NCI-H2227 (cell line): ENCODE data around the gene PIP5KL1.

Source experiments
- DNase-seq: peaks from one replicate; lab custom pipeline; 2025; ENCODE audit not compliant: unreplicated experiment; lab: John Stamatoyannopoulos, UW

PIP5KL1 gene

DNA sequence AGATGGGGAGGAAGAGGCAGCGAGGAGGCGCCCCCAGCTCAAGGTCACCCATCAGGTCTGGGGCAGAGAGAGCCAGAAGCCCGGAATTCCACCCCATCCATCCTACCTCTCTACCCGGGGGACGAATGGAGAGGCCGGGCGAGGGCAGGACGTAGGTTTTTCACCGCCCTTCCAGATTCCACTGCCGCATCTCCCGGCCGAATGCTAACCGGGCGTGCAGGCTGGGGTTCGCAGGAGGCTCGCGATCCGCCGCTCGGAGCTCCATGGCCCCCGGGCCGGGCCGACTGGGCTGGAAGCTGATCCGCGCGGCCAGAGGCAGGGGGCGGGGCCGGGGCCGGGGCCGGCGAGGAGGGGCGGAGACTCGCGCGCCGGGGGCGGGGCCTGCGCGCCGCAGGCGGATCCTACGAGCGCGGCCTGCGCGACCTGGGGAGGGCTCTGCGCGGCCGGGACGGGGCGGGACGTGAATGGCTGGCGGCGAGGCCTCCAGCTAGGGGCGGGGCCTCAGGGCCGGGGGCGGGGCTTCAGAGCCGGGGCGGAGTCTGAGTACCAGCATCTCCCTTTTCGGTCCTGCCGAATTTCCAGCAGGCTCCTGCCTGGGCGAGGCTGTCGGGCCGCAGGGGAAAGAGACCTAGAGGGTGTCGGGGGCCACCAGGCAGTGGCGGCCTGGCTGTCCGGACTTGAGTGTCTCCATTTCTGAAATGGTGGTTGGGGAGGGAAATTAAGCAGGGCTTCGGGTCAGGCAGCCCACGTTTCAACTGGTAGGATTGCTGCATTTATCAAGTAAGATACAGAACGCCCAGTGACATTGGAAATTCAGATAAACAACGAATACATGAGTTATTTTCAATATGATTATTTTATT is 13.6 kb downstream of the PIP5KL1 start, which contains the start of gene ST6GALNAC4:
ST6GALNAC4 (minus strand) TSS at position 322 of the 862 bp plus-strand sequence. CDS start 622 bp downstream, outside the sequence.
- DNase-seq, result peak; percentile 87

DNA sequence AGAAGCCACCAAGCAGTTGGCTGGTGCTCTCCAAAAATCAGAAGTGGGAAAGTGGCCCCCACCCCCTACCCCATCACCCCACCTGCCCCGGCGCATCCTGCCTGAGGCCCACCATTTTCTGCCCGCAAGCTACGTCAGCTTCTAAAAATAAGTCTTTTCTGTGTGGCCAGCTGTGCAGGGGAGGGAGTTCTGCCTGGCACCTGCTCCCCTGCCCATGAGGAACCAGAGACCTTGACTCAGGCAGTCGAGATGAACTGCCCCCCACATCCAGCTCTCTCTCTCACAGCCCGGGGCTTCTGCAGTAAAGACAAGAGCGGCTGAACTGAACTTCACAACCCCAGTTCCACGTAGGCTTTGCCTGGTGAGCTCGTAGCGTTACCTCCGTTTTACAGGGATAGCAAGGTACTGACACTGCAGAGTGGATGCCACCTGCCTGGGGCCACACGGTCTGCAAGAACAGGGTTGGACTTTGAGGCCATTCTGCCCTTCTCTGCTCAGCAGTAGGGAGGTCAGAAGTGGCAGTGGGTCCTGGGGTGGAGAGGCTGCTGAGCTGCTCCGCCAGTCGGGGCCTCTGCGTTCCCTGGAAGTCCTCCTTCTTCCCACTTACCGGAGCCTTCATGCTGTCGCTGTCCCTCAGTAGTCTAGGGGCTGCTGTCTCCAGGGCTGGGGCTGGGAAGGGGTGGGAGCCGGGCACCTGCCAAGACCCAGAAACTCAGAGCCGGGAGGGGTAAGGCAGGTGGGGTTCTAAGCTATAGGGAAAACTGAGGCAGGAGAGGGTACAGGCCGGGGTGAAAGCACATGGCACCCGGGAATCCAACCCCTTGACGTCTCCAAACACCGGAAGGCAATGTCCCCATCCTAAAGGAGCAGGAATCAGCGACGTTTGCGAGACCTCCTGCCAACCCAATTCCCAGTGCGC is 14.5 kb downstream of the PIP5KL1 start:
- DNase-seq, result no peak

DNA sequence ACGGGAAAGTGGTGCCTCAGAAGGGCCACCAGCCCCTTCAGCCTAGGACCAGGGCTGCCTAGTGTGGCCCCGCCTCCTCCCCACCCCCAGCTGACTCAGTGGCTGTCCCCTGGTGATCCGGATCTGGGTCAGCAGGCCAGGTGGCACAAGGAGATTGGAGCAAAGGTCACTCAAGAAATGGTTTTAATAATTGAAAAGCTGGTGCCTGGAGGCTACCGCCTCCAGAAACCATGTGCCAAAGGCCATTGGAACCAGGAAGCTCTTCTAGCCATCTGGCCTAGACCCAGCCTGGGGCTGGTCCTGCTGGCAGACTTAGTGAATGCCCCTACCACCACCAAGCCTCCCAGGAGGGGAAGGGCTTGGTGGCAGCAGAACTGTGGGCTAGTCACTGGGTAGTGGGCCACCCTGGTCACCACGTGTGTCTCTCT is 15.2 kb downstream of the PIP5KL1 start:
- no peak for DNase-seq

DNA sequence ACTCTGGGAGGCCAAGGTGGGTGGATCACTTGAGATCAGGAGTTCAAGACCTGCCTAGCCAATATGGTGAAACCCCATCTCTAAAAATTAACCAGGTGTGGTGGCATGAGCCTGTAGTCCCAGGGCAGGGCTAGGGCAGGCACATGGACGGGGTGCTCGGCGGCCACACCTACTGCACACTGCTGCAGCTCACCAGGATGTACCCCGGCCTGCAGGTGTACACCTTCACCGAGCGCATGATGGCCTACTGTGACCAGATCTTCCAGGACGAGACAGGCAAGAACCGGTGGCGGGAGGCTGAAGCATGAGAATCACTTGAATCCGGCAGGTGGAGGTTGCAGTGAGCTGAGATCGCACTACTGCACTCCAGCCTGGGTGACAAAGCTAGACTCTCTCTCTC is 16.9 kb downstream of the PIP5KL1 start:
- DNase-seq, result no peak

DNA sequence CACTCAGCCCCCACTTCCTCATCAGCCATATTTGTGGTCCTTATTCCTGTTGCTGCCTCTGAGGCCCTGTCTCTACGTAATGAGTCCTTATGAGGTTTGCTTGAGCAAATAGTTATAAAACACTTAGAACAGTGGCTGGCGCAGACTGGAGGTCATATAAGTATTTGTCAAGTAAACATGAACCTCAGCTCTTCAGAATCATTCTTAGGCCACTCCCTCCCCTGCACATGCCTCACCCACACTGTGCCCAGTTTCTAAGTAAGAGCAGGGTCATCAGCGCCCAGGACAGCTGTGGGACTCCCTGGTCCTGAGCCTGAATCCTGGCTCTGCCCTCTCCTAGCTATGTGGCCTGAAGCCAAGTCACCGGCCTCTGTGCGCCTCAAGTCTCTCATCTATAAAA is 17.7 kb downstream of the PIP5KL1 start:
- DNase-seq, result no peak

DNA sequence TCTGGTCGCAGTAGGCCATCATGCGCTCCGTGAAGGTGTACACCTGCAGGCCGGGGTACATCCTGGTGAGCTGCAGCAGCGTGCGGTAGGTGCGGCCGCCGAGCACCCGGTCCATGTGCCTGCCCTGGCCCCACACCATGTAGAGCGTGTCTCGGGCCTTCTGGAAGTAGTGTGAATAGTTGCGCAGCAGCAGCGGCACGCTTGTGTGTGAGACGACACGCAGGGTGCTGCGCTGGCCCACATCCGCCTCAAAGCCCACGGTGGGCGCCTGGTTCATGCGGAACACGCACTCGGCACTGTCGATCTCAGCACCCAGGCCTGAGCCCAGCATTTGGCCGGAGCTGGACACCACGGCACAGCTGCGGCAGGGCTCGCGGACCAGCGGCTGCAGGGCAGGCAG is 18.3 kb downstream of the PIP5KL1 start:
- no peak for DNase-seq

DNA sequence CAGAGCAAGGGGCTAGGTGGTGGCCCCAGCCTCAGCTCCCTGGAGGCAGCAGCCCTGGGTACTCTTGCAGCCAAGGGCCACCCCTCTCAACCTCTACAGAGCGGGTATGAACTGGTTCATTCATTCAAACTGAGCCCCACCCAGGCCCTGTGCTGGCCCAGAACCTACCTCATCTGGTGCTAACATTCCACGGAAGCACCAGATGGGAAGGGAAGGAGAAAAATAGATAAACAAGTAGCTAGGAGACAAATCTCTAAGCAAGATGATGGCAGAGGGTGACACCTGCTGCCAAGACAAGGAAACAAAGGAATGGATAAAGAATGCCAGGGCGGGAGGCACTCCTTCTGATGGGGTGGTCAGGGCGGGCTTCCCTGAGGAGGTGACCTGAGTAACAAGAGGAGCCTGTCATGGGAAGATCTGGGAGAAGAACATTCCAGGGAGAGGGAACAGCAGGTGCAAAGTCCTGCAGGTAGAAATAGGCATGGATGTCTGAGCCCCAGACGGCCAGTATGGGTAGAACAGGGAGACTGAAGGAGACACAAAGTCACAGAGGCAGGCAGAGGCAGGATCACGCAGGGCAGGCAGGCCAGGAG is 19.9 kb downstream of the PIP5KL1 start:
- DNase-seq, result no peak

DNA sequence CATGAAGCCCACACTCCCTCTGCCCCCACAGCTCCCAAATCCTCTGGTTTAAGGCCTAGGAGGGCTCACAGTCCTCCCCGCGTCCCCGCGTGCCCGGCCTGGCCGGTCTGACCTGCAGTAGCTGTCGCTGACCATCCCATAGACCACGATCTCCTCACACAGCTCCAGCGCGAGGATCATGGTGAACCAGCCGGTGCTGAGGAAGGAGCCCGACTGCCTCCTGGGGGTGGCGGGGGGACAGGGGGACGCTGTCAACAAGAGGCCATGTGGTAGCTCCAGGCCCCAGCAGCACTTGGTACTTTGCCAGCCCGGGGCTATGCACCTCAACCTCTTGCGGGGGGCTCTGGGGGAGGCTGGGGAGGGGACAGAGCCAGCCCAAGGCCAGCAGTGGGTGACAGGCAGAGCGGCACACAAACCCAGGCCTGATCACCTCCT is 20.7 kb downstream of the PIP5KL1 start:
- no peak for DNase-seq

DNA sequence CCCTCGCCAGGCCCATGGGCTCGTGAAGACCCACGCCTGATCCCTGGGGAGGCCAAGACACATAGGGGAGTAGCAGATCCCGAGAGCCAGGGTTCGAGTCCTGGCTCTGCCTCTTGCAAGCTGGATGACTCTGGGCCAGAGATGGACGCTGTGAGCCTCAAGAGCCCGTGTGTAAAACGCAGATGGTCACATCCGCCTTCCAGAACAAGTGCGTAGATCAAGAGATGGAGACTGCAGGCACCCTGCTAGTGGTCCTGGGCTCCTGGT is 22.0 kb downstream of the PIP5KL1 start:
- no peak for DNase-seq

DNA sequence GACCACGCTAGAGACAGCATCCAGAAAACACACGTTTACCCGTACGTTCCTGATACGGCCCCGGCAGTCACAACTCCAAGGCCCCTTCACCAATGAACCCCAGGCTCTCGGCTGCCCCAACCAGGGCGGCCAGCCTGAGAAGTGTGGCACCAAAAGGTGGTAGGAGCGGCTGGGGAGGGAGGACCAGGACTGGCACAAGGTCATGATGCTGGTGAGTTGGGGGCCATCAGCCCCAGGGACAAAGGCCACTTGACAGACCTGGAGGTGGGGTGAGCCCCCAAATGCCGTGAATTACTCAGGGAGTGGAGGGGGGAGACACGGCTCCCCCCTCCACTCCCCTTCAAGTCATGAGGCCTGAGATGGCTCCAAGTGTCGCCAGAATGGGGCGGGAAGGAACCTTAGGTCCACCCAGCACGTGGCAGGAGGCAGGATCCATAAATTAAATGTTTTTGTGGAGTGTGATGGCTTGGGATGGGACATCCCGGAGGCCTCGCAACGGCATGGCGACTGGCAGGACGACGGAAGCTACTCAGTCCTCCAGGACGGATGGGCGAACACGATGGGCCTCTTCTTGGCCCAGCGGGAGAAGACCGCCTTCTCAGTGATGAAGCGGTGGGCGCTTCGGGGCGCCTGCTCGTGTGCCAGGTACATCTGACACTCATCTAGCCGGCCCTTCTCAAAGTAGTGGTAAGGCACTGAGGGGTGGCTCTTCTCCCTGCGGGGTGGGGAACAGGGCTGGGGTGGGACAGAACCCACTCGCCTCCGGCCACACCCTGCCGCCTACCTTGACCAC is 22.5 kb downstream of the PIP5KL1 start:
- no peak for DNase-seq

DNA sequence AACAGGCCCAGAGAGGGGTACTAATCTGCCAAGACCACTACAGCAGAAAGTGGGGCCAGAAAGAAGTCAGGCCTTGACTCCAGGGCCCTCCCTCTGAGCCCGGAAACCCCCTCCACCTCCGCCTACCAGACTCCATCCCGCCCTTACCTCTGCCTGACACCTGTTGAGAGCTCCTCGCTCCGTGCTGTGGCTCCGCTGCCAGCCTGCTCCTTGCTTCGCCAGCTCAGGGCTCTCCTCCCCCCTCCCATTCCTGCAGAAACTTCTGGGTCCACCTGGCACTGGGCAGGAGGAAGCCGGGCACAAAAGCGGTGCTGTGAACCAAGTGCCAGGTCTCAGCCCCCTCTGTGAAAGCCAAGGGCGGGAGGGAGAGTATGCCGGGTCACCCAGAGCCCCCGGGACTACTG is 24.8 kb downstream of the PIP5KL1 start:
- no peak for DNase-seq

DNA sequence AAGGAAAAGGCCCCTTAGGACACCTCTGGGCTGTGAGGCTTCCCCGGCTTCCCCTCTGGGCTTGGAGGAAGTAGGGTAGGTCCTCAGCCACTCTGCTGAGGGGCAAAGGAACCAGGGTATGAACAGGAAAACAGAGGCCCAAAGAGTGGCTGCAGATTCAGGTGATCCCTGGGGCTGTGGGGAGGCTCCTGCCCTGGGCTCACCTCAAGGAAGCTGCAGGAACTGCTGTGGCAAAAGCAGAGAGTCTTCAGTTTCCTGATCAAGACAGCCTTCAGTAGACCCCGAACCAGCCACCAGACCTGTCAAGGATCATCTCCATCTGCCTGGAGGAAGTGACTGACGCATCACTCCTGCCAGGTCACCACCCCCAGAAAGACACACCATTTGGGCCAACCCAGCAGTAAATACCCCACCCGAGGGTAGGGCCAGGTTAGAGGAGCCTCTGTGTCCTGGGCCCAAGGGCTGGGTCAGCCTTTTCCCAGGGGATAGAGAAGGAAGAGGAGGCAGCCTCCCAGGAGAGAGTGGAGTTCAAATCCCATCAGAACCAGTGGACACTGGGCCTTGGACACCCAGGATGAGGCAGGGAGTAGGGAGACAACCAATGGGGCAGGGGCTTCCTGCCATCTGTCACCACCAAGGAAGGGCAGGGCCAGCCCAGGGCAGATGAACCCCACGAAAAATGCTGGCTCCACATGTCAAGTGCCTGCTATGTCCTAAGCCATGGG is 25.4 kb downstream of the PIP5KL1 start:
- DNase-seq, result no peak

DNA sequence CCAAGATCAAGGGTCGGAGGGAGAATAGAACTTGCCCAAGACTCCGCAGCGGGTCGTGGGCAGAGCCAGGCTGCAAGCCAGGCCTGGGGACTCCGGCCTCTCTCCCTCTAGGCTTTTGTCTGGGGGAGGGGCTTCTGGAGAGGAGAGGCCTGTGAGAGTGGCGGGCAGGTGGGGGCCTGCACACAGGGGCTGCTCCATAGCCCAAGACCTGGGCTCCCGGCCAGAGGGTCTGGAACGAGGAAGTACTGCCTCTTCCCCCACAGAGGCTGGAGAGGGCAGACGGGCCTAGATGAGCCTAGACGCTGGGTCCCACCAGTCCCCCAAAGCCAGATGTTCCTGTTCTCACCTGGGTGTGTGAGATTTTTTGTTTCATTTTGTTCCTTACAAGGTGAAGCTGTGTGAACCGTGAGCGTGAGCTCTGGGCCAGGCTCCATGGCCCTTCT is 26.0 kb downstream of the PIP5KL1 start:
- no peak for DNase-seq

DNA sequence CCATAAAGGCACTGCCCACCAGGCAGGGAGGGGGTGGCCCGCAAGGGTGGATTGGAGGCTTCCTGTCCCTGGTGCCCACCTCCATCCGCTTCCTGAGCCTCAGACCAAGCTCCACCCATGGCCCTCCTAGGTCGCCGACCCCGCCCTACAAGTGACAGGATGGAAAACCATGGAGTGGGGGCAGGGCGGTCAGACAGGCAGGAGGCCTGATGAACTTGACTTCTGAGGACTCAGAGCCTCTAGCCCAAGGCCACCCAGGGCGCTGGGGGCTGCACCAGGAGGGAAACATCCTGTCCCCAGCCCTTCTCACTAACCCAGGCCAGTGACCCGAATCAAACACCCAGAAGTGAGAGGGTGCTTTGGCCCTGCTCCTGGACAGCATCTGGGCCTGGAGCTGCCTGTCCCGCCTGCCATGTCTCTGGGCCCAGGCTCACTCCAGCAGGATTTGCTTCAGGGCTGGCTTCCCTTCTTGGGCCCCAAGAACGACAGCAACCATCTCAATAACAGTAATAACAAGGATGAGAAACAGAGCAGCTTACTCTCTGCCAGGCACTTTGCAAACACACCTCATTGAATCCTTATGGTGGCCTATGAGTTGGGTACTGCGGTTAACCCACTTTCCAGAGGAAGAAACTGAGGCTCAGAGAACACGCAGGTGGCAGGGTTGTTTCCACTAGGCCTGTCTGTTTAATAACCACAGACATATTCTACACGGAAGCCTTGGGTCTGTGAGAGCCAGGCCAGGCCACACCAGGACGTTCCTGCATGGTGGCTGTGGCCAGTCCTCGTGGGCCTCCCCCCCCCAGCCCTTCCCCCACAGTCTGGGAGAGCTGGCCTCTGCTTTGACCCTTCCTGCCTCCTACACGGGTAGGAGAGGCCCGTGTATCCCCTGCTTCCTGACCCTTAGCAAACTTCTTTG is 26.8 kb downstream of the PIP5KL1 start:
- DNase-seq, result no peak

DNA sequence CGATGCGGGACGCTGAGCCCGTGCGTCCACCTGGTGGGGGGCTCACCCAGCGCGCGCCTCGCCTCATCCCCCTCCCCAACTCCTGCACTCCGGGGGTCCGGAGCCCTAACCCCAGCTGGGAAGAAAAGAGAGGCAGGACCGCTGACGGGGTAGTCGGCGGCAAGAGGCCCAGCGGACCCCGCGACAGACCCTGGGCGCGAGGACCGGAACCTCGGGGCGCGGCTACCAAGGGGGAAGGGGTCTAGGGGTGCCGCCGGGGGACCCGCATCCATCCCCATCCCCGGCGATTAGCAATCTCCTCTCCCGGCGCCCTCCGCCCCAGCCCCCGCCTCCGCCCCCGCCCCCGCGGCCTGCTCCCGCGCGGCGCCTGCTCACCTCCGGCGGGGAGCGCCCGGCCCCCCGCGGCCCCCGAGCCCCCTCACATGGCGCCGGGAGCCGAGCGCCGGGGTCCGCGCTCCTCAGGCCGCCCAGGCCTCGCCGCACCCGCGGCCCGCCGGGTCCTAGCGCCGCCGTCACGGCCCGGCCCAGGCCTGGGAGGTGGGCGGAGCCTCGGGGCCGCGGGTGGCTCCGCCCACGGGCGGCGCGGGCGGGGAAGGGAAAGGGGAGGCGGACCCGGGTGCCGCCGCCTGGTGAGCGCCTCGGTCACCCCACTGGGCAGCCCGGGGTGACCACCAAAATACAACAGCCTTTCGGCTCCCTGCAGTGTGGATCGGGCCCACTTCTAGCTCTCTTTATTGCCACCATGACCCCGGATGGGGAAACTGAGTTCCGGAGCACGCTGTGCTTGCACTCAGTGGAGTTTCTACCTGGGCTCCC is 31.2 kb downstream of the PIP5KL1 start, which contains the start of gene ST6GALNAC6:
ST6GALNAC6 (minus strand) TSS at position 476 of the 816 bp plus-strand sequence. CDS start 1,622 bp downstream, outside the sequence.
- DNase-seq, result peak; percentile 83

DNA sequence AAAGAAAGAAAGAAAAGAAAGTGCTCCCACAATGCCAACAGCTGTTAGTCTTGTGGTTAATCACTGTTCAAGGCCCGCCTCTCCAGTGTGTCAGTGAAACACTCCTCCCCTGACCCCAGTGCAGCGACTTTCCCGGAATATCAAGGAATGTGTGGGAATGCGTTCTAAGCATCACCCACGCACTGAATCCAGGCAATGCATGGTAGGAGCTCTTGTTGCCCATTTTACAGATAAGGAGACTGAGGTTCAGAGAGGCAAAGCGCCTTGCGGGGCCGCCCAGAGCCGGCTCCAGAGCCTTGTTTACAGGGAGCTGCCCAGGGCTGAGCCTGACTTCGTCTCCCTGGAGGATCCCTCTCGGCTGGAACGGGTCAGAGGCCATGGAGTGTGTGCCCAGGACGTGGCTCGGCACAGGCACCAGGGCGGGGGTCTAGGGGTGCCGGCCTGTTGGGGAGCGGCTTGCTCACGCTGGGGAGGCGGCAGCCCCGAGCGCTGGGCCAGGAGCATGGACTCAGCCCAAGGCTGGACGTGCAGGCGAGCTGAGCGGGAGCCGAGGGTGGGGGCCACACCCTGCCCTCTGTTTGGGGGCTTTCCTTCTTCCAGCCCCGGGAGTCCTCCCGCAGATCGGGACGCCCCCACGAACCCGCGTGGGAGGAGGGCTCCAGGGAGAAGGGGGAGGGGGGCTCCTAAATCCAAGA is 32.0 kb downstream of the PIP5KL1 start:
- DNase-seq, result no peak

DNA sequence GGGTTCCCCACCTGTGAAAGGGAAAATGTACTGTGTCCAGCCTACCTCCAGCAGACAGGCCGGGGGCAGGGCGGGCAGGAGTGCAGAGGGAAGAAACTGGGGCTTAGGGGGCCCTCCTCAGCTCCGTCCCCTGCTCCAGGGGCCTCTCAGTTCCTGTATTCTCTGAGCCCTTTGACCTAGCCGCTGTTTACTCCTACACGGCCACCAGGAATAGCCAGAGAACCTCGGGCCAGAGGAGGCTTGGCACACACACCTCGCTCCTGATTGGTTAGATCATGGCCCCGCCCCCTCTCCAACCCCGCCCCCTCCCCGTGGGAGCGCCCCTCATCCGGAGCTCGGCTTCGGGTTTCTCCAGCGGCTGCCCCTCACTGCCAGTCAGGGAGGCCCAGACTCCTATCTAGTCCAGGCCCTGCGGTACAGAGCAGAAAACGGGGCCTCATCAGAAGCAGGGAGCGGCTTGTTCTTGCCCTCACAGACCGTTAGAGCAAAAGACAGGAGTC is 33.3 kb downstream of the PIP5KL1 start:
- DNase-seq, result peak; percentile 42
